HL-60 (cell line): Measurements from ENCODE around the gene CKAP2L.

Experiments
- CTCF ChIP-seq: IDR thresholded peaks from one replicate; pipeline ENCODE4 v1.5.1; 2011; ENCODE audit warnings: low read length, control low read depth, inconsistent platforms; ENCODE audit not compliant: insufficient read depth
- REST ChIP-seq: IDR thresholded peaks from 2 replicates; pipeline ENCODE4 v1.6.1; 2012; ENCODE audit warnings: low read depth; ENCODE audit not compliant: insufficient replicate concordance

GRCh38 chr2:112713585-112713925, 50.9 kb downstream of the CKAP2L start:
- TF ChIP-seq CTCF (no peak), REST (no peak)
